A549 (cell line): ENCODE results near the gene DDAH2.

Experiments
- BHLHE40 ChIP-seq: IDR thresholded peaks from 2 replicates; pipeline ENCODE4 v1.6.1; 2012; ENCODE audit warnings: low read depth, low read length, inconsistent platforms
- JUN ChIP-seq, 2 experiments: fragments of >200 bp; sonication (Bioruptor Twin); formaldehyde crosslinking; IDR thresholded peaks; 2 replicates in 1 of 2; 3 replicates in 1 of 2; pipeline ENCODE4 v1.6.1; 2016 to 2017
- MAZ ChIP-seq: fragments of 150-350 bp; IDR thresholded peaks from 2 replicates; pipeline ENCODE4 v1.6.1; 2014; ENCODE audit warnings: antibody characterized with exemption, low read depth, low read length, borderline replicate concordance
- POLR2AphosphoS2 ChIP-seq: conservative IDR thresholded peaks from 2 replicates; pipeline ENCODE4 v1.6.1; 2012; ENCODE audit warnings: low read length, improper control_type of control experiment, inconsistent platforms
- TF ChIP-seq, protein P1 (sequence below): fragments of >200 bp; sonication (Bioruptor Twin); formaldehyde crosslinking; IDR thresholded peaks from 3 replicates; pipeline ENCODE4 v1.6.1; 2016

DNA sequence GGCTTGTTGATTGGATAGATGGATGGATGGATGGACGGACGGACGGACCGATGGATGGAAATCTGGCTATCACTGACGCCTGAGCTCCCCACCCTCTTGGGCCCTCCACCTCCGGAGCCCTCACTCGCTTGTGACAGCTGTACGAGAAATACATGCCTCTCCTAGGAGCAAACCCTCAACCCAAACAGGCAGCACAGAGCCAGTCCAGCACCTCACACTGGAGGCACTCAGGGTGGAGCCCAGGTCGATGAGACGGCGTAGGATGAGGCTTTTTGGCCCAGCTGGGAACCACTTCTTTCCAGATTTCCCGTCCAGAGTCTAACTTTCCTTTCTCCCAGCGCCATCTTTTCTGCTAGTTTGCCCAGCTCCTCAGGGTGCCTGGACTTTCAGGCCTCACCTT lies 45.5 kb downstream of the DDAH2 start:
- no peak for TF ChIP-seq JUN (IDR thresholded peaks at IDR 0.05)
- TF ChIP-seq, protein P1, sequence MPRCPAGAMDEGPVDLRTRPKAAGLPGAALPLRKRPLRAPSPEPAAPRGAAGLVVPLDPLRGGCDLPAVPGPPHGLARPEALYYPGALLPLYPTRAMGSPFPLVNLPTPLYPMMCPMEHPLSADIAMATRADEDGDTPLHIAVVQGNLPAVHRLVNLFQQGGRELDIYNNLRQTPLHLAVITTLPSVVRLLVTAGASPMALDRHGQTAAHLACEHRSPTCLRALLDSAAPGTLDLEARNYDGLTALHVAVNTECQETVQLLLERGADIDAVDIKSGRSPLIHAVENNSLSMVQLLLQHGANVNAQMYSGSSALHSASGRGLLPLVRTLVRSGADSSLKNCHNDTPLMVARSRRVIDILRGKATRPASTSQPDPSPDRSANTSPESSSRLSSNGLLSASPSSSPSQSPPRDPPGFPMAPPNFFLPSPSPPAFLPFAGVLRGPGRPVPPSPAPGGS, result no peak
- TF ChIP-seq POLR2AphosphoS2, result no peak
- no peak for TF ChIP-seq MAZ
- TF ChIP-seq BHLHE40, result no peak
